ENCODE results near the gene KISS1R.

DNA sequence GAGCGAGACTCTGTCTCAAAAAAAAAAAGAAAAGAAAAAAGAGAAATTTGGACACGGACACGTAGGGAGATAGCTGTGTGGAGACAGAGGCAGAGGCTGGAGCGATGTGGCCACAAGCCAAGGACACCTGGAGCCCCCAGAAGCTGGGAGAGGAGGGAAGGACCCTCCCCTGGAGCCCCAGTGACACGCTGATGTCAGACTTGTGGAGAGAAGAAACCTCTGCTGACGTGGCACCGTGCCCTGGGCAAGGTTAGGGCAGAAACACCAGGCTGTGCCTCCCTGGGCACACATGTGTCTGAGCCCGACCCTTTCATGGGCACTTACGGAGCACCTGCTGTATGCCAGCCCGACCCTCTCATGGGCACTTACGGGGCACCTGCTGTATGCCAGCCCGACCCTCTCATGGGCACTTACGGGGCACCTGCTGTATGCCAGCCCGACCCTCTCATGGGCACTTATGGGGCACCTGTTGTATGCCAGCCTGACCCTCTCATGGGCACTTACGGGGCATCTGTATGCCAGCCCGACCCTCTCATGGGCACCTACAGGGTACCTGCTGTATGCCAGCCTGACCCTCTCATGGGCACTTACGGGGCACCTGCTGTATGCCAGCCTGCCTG lies 26.5 kb downstream of the KISS1R start:
- TF ChIP-seq CSDC2 (CRISPR knock-in tag; IDR thresholded peaks at IDR 0.05): no peak
- TF ChIP-seq POU6F1 (CRISPR knock-in tag; IDR thresholded peaks at IDR 0.05; ENCODE audit: borderline replicate concordance, low read depth): no peak
- TF ChIP-seq, protein P1, sequence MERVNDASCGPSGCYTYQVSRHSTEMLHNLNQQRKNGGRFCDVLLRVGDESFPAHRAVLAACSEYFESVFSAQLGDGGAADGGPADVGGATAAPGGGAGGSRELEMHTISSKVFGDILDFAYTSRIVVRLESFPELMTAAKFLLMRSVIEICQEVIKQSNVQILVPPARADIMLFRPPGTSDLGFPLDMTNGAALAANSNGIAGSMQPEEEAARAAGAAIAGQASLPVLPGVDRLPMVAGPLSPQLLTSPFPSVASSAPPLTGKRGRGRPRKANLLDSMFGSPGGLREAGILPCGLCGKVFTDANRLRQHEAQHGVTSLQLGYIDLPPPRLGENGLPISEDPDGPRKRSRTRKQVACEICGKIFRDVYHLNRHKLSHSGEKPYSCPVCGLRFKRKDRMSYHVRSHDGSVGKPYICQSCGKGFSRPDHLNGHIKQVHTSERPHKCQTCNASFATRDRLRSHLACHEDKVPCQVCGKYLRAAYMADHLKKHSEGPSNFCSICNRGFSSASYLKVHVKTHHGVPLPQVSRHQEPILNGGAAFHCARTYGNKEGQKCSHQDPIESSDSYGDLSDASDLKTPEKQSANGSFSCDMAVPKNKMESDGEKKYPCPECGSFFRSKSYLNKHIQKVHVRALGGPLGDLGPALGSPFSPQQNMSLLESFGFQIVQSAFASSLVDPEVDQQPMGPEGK (CRISPR knock-in tag; IDR thresholded peaks at IDR 0.05; ENCODE audit: borderline replicate concordance): no peak
- no peak for TF ChIP-seq ZFP30 (CRISPR knock-in tag; IDR thresholded peaks at IDR 0.05)
- TF ChIP-seq CREB5 (CRISPR knock-in tag; IDR thresholded peaks at IDR 0.05; ENCODE audit: low read depth): no peak
- TF ChIP-seq ZNF70 (CRISPR knock-in tag; IDR thresholded peaks at IDR 0.05): no peak
- no peak for TF ChIP-seq ZC3H10 (CRISPR knock-in tag; IDR thresholded peaks at IDR 0.05)
- no peak for TF ChIP-seq GLIS3 (CRISPR knock-in tag; IDR thresholded peaks at IDR 0.05)
- no peak for TF ChIP-seq PPARA (CRISPR knock-in tag; IDR thresholded peaks at IDR 0.05; ENCODE audit: borderline replicate concordance)
- TF ChIP-seq ARNTL (CRISPR knock-in tag; IDR thresholded peaks at IDR 0.05; ENCODE audit: borderline replicate concordance, low read depth): no peak
- no peak for TF ChIP-seq ZFP3 (CRISPR knock-in tag; IDR thresholded peaks at IDR 0.05)

Data from SK-N-SH treated with all-trans-retinoic acid at 6 μM for 48 hours (cell line).